ENCODE results near the gene OR6M1.

OR6M1 gene

GRCh38 chr11:123806249-123806648, at the start of gene OR6M1:
TSS of gene OR6M1 (minus strand) at chr11:123806349. CDS start at chr11:123806349, 0 bp downstream.
- no peak for DNase-seq

GRCh38 chr11:123853038-123853437, 46.9 kb upstream of the OR6M1 start:
- no peak for DNase-seq

GRCh38 chr11:123852321-123852720, 46.2 kb upstream of the OR6M1 start:
- DNase-seq: no peak

GRCh38 chr11:123851110-123851509, 45.0 kb upstream of the OR6M1 start:
- no peak for DNase-seq

GRCh38 chr11:123841174-123841573, 35.0 kb upstream of the OR6M1 start:
- no peak for DNase-seq

GRCh38 chr11:123839131-123839530, 33.0 kb upstream of the OR6M1 start:
- no peak for DNase-seq

GRCh38 chr11:123838659-123839058, 32.5 kb upstream of the OR6M1 start:
- no peak for DNase-seq

GRCh38 chr11:123838199-123838598, 32.0 kb upstream of the OR6M1 start:
- no peak for DNase-seq

- no peak for DNase-seq
These were observed 26.9 kb upstream of the OR6M1 start for GRCh38 chr11:123833095-123833494.

- DNase-seq: no peak
These were observed 23.6 kb upstream of the OR6M1 start for GRCh38 chr11:123829745-123830144.

- no peak for DNase-seq
These were observed 16.4 kb upstream of the OR6M1 start for GRCh38 chr11:123822599-123822998.

GRCh38 chr11:123822032-123822431, 15.9 kb upstream of the OR6M1 start:
- DNase-seq: no peak

GRCh38 chr11:123815122-123815521, 9.0 kb upstream of the OR6M1 start:
- DNase-seq: no peak

GRCh38 chr11:123801765-123802164, 4.4 kb downstream of the OR6M1 start:
- no peak for DNase-seq

GRCh38 chr11:123800036-123800435, 6.1 kb downstream of the OR6M1 start:
- no peak for DNase-seq

GRCh38 chr11:123799438-123799837, 6.7 kb downstream of the OR6M1 start:
- no peak for DNase-seq

GRCh38 chr11:123798513-123799252, 7.5 kb downstream of the OR6M1 start:
- DNase-seq: no peak

- no peak for DNase-seq
These were observed 8.1 kb downstream of the OR6M1 start for GRCh38 chr11:123798079-123798478.

- no peak for DNase-seq
These were observed 8.6 kb downstream of the OR6M1 start for GRCh38 chr11:123797541-123797940.

- DNase-seq: peak; percentile 94
These were observed 9.0 kb downstream of the OR6M1 start for GRCh38 chr11:123797114-123797513.

- DNase-seq: no peak
These were observed 9.9 kb downstream of the OR6M1 start for GRCh38 chr11:123796226-123796625.

- DNase-seq: no peak
These were observed 22.6 kb downstream of the OR6M1 start for GRCh38 chr11:123783536-123783935.

- no peak for DNase-seq
These were observed 27.6 kb downstream of the OR6M1 start for GRCh38 chr11:123778511-123778910.

GRCh38 chr11:123775715-123776549, 30.2 kb downstream of the OR6M1 start:
- DNase-seq: no peak
